Adrenal gland (tissue), 12 donors: Measurements from ENCODE around the gene BABAM2. TPM values are rescaled to one million over a fixed set of nuclear protein-coding genes. Genes with fewer than 3 reads are reported as not detected.

Experiments
- DNase-seq, 7 donors: peaks; one replicate each; pipeline ENCODE4 v3.0.0-alpha.2; 2019 to 2020
- H3K27ac ChIP-seq, 5 donors: fragments of 200-600 bp; sonication (generic) in 4 of 5; 1 replicate in 3 of 5; 2 replicates in 2 of 5; pipeline versions ENCODE4 v1.5.1 to v1.8.0; 2016 to 2020; ENCODE audit warnings: mild to moderate bottlenecking in 1 of 5
- H3K27me3 ChIP-seq: fragments of 200-600 bp; 2 replicates; pipeline ENCODE4 v1.8.0; 2021
- H3K36me3 ChIP-seq, 2 donors: fragments of 200-600 bp; replicated peaks in 1 of 2; 1 replicate in 1 of 2; 2 replicates in 1 of 2; pipeline versions ENCODE4 v1.5.1 to v1.8.0; 2018 to 2022
- H3K4me1 ChIP-seq, 2 donors: fragments of 200-600 bp; replicated peaks in 1 of 2; 1 replicate in 1 of 2; 2 replicates in 1 of 2; pipeline versions ENCODE4 v1.5.1 to v1.8.0; 2018 to 2021
- H3K4me3 ChIP-seq, 4 donors: fragments of 200-600 bp; sonication (generic) in 3 of 4; one replicate each; pipeline ENCODE4 v1.5.1; 2016 to 2018
- H3K9me3 ChIP-seq, 3 donors: fragments of 200-600 bp; sonication (generic) in 1 of 3; replicated peaks in 1 of 3; 1 replicate in 2 of 3; 2 replicates in 1 of 3; pipeline versions ENCODE4 v1.5.1 to v1.8.0; 2016 to 2021
- POLR2A ChIP-seq, 2 donors: fragments of 450-650 bp; IDR thresholded peaks; one replicate each; pipeline ENCODE4 v1.6.1; 2017; ENCODE audit warnings: antibody characterized with exemption in 2 of 2, mild to moderate bottlenecking in 2 of 2, moderate library complexity in 1 of 2
- WGBS, 4 donors: extraction: QIAGEN DNeasy Blood & Tissue Kit in 2 of 4; methylation state at CpG; one replicate each; pipeline versions ENCODE4 v1.1.5 to v1.1.7; 2013 to 2017; 5-methylcytosine and 5-hydroxymethylcytosine counted together
- intact Hi-C, 2 donors: fragments of 100-400 bp; cut with DNase I; formaldehyde crosslinking; loops; one replicate each; pipeline versions ENCODE4 v1.14.1 to v1.15.0; 2022 to 2023
- polyA plus RNA-seq, 3 donors: library from polyadenylated mRNA; stranded (reverse); fragments of 200-250 nt in 2 of 3; fragments of 350-450 nt in 1 of 3; fragmentation: Illumina TruSeq in 1 of 3; extraction: RNeasy Lipid Tissue Mini Kit (QIAGEN cat#74804) in 1 of 3; gene quantifications; one replicate each; pipeline ENCODE4 v1.2.3, GENCODE V29; 2013 to 2014
- total RNA-seq, 9 donors: library from RNA; depleted of rRNA in 4 of 9; stranded (reverse); fragments of >200 nt in 4 of 9; fragments of 120-200 nt in 1 of 9; fragmentation: NEBNext Ultra II Directional in 1 of 9; extraction: Animal tissue kit (Norgen Biotek cat#: 25700) in 1 of 9; gene quantifications; one replicate each; pipeline versions ENCODE4 v1.1.0 to v1.2.4, GENCODE V29; 2013 to 2023
- TF ChIP-seq, protein P1 (sequence below), 6 experiments: fragments of 450-650 bp in 4 of 6; fragments of 200-600 bp in 2 of 6; sonication (generic) in 1 of 6; IDR thresholded peaks; 1 replicate in 5 of 6; 2 replicates in 1 of 6; pipeline versions ENCODE4 v1.5.1 to v1.8.0; 2016 to 2021; ENCODE audit warnings: antibody characterized with exemption in 6 of 6, mild to moderate bottlenecking in 2 of 6, moderate library complexity in 1 of 6
- donor health status: healthy with polysubstance abuse.
- donor health status: Bipolar disorder and iron deficiency.
- donor health status: DM: yes; HTN: yes; CAD: no.
- donor health status: DM: no; HTN: no; CAD: no.
- donor health status: DM: no; HTN: no; CAD: no.
- donor health status: DM: yes; HTN: yes; CAD: no.

BABAM2 gene
- total and polyA plus RNA-seq, 12 donors = 88.2 to 925 (median 357) TPM

GRCh38 chr2:27869763-27870162, 20.8 kb upstream of the BABAM2 start:
- no peaks in the 10 kb centered on the region for H3K4me1 ChIP-seq
- no peak overlapping the region for H3K27ac ChIP-seq
- no peaks in the 10 kb centered on the region for H3K27me3 ChIP-seq
- WGBS, 4 donors = 89 to 94% (median 92%) methylated on average over 6 of the region's 6 CpGs
- intact Hi-C loops = no loop called here
- no peaks in the 10 kb centered on the region for H3K9me3 ChIP-seq
- DNase-seq = no peak
- H3K4me3 ChIP-seq = no peak overlapping the region
- H3K36me3 ChIP-seq = no peaks in the 10 kb centered on the region
- no peak for TF ChIP-seq POLR2A (IDR thresholded peaks at IDR 0.05)
- TF ChIP-seq, protein P1, sequence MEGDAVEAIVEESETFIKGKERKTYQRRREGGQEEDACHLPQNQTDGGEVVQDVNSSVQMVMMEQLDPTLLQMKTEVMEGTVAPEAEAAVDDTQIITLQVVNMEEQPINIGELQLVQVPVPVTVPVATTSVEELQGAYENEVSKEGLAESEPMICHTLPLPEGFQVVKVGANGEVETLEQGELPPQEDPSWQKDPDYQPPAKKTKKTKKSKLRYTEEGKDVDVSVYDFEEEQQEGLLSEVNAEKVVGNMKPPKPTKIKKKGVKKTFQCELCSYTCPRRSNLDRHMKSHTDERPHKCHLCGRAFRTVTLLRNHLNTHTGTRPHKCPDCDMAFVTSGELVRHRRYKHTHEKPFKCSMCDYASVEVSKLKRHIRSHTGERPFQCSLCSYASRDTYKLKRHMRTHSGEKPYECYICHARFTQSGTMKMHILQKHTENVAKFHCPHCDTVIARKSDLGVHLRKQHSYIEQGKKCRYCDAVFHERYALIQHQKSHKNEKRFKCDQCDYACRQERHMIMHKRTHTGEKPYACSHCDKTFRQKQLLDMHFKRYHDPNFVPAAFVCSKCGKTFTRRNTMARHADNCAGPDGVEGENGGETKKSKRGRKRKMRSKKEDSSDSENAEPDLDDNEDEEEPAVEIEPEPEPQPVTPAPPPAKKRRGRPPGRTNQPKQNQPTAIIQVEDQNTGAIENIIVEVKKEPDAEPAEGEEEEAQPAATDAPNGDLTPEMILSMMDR (IDR thresholded peaks at IDR 0.05) = no peak

DNA sequence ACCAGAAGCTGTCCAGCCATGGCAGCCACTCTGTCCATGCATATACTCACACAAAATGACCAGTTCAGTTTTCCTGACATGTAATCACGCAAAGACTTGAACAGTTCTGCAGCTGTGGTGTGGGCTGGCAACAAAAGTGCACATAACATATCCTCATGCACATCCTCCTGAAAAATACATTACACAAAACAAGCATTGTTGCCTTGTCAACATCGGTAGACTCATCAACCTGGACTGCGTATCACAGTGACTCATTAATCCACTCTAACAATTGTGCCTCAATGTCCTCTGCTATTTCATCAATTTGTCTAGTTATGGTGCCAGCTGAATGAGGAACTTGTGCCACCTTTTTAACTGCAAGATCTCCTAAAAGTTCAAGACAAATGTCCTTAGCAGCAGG, 19.8 kb upstream of the BABAM2 start:
- H3K36me3 ChIP-seq = no peaks in the 10 kb centered on the region
- no peak for DNase-seq
- intact Hi-C loops = no loop called here
- WGBS, 4 donors = 92 to 100% (median 95%) methylated on average over 3 of the region's 3 CpGs
- H3K9me3 ChIP-seq = no peaks in the 10 kb centered on the region
- TF ChIP-seq POLR2A (IDR thresholded peaks at IDR 0.05) = no peak
- TF ChIP-seq, protein P1 (IDR thresholded peaks at IDR 0.05) = no peak
- H3K4me1 ChIP-seq = no peaks in the 10 kb centered on the region
- no peak overlapping the region for H3K27ac ChIP-seq
- H3K27me3 ChIP-seq = no peaks in the 10 kb centered on the region
- no peak overlapping the region for H3K4me3 ChIP-seq

- Histone ChIP-seq H3K27me3 (no peaks in the 10 kb centered on the region), H3K27ac (no peak overlapping the region), H3K9me3 (no peaks in the 10 kb centered on the region), H3K4me1 (no peaks in the 10 kb centered on the region), H3K36me3 (no peaks in the 10 kb centered on the region), H3K4me3 (no peak overlapping the region)
- intact Hi-C loops = no loop called here
- DNase-seq = no peak
- WGBS, 4 donors = 90 to 92% (median 92%) methylated on average over 3 of the region's 3 CpGs; no CpG with 5 or more reads in 1 of the 4 donors
- TF ChIP-seq, protein P1 (IDR thresholded peaks at IDR 0.05) = no peak
- TF ChIP-seq POLR2A (IDR thresholded peaks at IDR 0.05) = no peak
Observed at GRCh38 chr2:27871802-27872201, 18.7 kb upstream of the BABAM2 start.

- Histone ChIP-seq H3K36me3 (no peaks in the 10 kb centered on the region), H3K4me1 (no peaks in the 10 kb centered on the region), H3K4me3 (no peak overlapping the region), H3K9me3 (no peaks in the 10 kb centered on the region), H3K27ac (no peak overlapping the region), H3K27me3 (no peaks in the 10 kb centered on the region)
- no peak for DNase-seq
- no peak for TF ChIP-seq POLR2A (IDR thresholded peaks at IDR 0.05)
- TF ChIP-seq, protein P1 (IDR thresholded peaks at IDR 0.05) = no peak
- WGBS, 4 donors = 87 to 91% (median 87%) methylated on average over 1 of the region's 1 CpG
- intact Hi-C loops = no loop called here
Observed at GRCh38 chr2:27873091-27873490, 17.4 kb upstream of the BABAM2 start.
